Stimulated activated CD8-positive, alpha-beta memory T cell treated with anti-CD3 and anti-CD28 coated beads, Interleukin-7, amount 100 ng/mL, for 24 hours (primary cell): ENCODE data around the gene PCNX2.

ENCODE experiments used
- DNase-seq: peaks from one replicate; pipeline ENCODE4 v3.0.0-alpha.2; 2020; ENCODE audit warnings: low read depth

PCNX2 gene

DNA sequence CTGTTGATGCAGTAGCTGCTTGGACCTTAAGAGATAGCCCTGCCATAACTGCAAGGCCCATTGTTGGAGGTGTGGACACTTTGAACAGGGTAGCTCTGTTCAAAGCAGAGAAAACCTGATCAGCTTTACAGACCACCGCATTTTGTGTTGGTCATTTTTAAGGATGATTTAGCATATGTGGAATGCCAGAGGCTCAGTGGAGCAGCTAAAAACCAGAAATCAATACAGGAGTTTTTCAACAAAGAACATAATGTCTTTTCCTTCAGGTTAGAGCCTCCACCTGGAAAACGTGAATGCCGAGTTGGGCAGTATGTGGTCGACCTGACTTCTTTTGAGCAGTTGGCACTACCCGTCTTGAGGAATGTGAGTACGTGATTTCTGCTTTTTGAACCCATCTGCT is 339.4 kb downstream of the PCNX2 start:
- DNase-seq, result no peak

DNA sequence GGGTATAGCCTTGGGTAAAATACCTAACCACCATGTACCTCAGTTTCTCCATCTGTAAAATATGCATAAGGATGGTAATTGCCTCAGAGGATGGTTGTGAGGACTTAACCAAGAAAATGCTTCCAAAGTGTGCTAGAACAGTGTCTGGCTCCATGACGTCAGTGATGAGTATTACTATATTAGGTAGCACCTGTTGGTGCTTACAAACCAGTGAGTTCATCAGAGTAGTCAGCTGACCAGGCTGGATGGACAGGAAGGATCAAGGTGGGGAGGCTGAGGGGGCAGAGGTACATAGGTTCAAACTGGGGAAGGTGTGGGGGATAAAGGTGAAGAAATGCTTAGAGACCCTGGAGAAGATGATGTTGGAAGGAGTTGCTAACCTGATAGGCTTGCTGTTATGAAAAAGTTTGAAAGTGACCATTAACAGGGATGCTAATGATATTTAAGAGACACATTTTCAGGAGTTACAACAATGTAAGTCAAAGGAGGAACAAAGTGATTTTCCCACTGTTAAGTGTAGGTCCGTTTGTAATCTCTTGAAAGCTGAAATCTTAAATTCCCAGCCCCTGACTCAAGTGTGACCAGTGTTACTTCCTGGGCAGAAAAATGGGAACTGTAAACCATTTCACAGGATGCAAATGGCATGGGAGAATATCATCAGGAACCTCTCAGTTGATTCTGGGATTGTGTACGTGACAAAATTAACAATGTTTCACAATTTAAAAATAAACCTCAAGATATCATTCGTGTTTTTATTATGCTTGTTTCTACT is 340.7 kb downstream of the PCNX2 start:
- DNase-seq, result no peak

DNA sequence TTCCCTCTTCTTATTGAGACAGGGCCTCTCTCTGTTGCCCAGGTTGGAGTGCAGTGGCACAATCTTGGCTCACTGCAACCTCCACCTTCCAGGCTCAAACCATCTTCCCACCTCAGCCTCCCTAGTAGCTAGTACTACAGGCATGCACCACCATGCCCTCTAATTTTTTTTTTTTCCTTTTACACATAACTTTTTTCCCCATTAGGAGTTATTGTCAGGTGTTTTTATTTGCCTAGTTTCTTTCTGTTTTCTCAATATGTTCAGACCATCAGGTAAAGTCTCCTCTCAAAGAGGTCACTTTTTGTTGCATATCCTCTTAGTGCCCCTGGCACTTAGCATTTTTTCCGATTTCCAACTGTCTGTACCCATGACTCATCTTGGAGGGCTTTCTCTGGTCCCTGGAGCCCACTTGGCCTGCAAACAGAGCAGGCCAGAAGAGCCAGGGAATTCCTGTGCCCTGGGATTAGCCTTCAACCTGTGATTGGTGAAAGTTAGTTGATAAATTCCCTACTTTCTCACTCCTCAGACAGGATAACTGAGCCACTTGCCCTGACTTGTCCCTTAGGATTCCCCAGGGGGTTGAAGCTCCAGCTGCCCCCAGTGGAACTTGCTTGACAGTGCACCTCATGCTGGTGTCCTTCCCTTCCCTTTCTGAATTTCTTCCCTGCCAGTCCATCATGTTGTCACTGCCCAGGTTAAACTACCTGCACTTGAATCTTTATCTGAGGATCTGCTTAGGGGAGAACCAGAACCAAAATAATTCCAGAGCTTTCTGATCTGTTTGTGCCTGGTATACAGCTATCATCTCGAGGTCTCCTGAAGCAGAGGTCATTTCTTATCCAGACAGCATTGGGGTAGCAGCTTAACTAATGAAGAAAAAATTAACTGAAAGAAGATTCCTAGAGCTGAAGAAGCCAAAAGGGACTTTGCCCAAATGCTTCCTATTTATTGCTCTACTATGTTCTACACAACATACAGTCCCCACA is 342.7 kb downstream of the PCNX2 start:
- DNase-seq, result no peak

GRCh38 chr1:232951605-232952004 is 343.9 kb downstream of the PCNX2 start:
- DNase-seq, result no peak

GRCh38 chr1:232951180-232951579 is 344.3 kb downstream of the PCNX2 start:
- no peak for DNase-seq

- DNase-seq, result peak; percentile 96
Observed at GRCh38 chr1:232950197-232951176, 345.0 kb downstream of the PCNX2 start, which contains the start of gene NTPCR. Gene NTPCR, plus strand, starts transcription at chr1:232950611. Its CDS starts 100 bp downstream, at chr1:232950711.

DNA sequence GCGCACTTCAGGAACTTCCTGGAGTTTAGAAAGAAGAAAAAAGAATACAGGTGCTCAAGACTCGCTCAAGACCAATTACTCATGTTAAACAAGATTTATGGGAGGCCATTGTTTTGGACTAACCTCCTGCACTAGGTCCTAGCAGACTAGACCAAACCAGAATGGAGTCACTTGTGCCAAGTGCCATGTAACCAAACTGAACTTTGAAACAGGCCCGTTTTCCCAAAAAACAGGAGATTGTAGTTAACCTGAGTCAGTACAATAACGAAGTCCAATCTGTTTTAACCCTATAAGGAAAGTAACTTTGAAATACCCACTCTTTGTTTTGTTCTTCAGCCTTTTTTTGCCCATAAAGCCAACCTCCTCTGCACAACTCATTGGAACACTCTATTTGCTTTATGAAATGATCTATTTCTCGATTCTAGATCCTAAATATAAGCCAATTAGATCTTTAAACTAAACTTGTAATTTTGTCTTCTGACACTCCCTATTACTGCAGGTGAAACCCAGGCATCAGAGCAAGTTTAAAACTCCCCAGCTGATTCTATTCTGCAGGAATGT is 345.8 kb downstream of the PCNX2 start:
- no peak for DNase-seq

DNA sequence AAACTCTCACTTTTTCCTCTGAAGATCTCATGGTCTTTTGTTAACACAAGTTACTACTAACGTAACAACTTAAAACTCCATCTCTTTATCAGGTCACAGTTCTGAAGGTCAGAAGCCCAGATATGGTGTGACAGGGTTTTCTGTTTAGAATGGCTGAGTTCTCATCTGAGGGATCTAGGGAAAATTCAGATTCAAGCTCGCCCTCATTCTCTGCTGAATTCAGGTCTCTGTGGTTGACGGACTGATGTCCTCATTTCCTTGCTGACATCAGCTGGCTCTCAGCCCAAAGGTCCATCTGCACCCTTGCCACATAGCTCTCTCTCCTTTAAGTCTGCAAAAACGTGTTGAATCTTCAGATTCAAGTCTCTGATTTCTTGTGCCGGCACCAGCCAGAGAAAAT is 351.2 kb downstream of the PCNX2 start:
- no peak for DNase-seq

GRCh38 chr1:232943679-232944252 is 351.8 kb downstream of the PCNX2 start:
- DNase-seq, result no peak

- no peak for DNase-seq
Observed at GRCh38 chr1:232942413-232943294, 352.9 kb downstream of the PCNX2 start.

DNA sequence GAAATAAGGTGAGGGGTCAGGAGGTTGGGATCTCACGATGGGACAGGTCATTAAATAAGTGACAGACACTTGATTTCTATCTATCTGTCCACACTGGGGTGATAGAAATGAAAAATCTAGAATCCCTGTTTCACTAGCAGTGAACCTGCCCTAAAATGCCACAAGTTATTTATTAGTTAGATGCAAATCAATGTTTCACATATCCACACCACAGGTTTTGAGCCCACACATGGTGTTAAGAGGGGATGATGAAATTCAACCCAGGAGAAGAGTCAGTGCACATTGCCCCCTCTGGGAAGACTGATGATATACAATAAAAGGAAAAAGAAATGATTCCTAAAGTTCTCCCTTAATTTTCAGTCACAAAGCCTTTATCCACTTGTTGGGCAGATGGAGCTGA is 355.3 kb downstream of the PCNX2 start:
- DNase-seq, result no peak

DNA sequence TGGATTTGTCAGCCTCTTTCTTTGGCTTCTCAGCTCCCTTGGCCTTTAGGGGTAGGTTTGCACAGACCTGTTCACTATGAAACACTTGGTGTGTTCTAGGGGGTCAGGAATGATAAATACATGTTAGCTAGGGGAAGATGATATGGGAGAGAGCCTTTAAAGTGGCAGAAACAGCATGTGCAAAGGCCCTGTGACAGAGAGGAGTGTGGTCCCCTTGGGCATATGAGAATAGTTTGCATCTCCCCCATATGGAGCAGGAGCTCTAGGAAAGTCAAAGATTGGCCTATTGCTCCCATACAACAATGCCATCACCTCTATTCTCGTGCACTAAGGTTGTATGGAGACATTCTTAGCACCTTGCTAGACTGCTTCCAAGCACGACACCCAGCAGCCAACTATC is 355.8 kb downstream of the PCNX2 start:
- no peak for DNase-seq

GRCh38 chr1:232938926-232939325 is 356.6 kb downstream of the PCNX2 start:
- DNase-seq, result no peak

DNA sequence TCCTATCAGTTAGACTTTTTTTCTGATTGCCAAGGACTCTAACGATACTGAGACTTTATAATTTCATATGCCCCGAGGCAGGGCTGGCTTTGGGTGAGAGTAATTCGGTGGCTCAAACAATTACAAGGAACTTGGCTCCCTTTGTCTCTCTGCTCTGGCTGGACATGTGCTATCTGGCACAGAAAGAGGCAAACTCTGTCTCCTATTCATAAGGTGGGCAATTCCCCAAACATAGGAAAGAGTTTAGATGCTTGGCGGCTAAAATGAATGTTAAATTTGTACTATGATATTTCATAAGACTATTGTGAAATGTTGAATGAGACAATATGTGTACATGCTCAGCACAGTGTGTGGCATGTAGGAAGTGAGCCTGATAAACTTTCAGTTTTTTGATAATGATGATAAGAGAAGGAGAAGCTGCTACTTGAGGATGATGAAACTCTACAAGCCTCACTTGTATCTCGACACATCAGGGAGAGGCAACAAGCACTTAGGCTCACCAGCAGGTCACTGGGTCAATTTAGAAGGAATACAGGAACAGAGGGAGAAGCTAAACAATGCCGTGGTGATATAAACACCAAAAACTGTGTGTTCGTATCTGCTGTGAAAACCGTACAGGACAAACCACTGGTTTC is 357.7 kb downstream of the PCNX2 start:
- DNase-seq, result no peak

DNA sequence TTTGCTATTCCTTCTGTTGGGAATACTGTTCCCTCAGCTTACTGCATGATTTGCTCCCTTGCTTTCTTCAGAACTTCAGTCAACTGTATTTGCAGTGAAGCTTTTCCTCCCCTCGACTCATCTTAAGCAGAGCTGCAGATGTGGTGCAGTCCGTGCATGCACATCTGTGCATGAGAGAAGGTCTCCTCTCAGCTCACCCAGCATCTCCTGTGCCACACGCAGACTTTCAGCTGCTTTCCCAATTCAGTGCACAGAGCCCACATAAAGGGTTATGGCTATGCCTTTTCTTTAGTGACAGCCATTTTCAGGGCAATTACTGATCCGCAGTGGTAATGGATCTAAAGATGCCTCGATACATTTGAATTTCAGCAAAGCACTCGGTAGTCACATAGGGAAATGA is 358.6 kb downstream of the PCNX2 start:
- no peak for DNase-seq
